Hindlimb muscle (tissue), 1 donor: ENCODE data around the gene MYB. TPM values are rescaled to one million over a fixed set of nuclear protein-coding genes. Genes with fewer than 3 reads are reported as not detected.
"Not testable (repeated sequence)": the region's sequence is repeated elsewhere in the genome, so short reads cannot be mapped to it uniquely, and the experiment has no call there.

Source experiments
- DNase-seq: peaks from one replicate; pipeline ENCODE4 v3.0.0-alpha.2; 2013
- polyA plus RNA-seq: library from polyadenylated mRNA; unstranded; fragments of 120-200 nt; gene quantifications from one replicate; pipeline ENCODE4 v1.2.1, GENCODE V29; 2013; ENCODE audit not compliant: insufficient read length

The MYB gene
- polyA plus RNA-seq, result 1.3 TPM

DNA sequence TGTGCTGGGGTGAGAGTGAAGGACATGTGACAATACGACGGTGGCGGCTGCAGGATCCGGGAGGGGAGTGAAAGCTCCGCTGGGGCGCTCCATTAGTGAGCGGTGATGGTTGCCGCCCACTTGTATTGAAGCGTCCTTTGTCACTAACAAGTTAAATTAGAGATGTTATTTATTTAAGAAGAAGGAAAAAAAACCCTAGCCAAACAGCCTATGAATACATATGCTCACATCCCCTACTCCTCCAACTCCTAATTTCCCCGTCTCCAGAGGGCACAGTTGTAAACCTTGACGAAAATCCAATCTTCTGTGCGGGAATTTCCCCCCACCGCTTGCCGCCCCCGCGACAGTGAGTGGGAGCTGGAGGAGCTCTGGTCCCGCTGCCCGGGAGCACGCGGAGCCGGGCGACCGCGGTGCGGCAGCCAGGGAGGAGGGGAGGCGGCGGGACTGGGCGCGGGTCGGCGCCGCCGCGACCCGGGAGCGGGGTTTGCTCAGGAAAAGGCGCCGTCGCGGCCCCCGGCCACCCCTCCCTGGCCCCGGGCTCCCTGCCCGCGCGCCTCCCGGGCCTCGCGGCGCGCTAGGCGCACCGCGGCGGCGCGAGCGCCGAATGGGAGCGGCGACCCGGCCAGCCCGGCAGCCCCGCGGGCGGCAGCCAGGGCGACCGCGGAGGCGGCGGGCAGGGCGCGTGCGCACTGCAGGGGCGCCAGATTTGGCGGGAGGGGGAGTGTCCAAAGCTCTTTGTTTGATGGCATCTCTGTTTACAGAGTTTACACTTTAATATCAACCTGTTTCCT, at the start of gene MYB:
TSS of gene MYB (plus strand) at position 767 of the 791 bp plus-strand sequence. CDS start 206 bp downstream, outside the sequence.
- peak; percentile 63 for DNase-seq

DNA sequence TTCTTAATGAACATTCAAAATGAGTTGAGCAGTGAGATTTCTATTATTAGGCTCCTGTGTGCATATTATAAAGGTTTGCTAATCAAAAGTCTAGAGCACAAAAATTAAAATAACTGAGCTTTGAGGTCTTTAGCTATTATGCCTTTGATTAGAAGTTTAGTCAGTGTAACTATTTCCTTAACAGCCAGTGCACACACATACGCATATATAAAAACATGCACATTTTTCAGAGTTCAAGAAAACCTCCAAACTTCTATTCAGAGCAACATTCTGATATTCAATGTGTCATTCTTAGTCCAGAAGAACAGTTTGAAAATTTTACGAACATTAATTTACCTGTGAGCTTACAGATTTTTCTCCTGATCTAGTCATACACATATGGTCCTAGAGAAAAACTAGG, 48.3 kb upstream of the MYB start:
- DNase-seq, result no peak

GRCh38 chr6:135135835-135136234, 45.3 kb upstream of the MYB start:
- DNase-seq, result no peak

- DNase-seq, result no peak
Measured at GRCh38 chr6:135137826-135138225, 43.3 kb upstream of the MYB start.

DNA sequence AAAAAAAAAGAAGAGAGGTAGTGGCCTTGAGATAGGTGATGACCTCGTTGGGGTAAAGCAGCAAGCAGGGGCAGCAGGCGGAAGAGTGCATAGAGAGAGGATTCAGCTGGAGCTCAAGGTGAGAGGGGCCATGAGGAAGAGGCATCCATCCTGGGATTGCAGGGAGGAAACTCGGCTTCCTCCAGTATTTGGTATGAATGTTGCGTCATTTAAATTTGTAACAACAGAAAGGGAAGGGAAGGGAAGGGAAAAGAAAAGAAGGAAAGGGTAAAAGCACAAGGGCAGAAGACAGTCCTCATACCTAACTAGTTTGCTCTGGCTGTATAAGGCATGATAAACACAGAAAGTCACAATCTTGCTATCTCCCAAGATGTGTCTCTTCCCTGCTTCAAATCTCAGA, 39.9 kb upstream of the MYB start:
- no peak for DNase-seq

- DNase-seq, result no peak
Measured at GRCh38 chr6:135141728-135142127, 39.4 kb upstream of the MYB start.

GRCh38 chr6:135142232-135142631, 38.9 kb upstream of the MYB start:
- not testable (repeated sequence) for DNase-seq

DNA sequence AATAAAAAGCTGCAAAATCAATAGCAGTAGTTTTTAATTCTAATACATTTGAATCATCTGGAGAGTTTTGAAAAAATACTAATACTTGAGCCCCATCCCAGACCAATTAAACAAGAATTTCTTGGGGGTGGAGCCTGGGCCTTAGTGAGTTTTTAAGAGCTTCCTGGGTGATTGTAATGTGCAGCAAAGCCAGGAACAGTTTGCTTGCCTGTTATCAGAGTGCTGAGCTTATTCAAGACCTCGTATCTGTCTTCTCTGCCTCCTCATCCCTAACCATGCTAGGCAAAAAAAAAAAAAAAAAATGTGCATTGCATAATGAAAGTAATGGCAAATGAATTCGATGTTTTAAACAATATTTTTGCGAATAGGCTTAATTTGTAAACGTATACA, 36.4 kb upstream of the MYB start:
- no peak for DNase-seq

- no peak for DNase-seq
Measured at GRCh38 chr6:135145063-135145800, 35.9 kb upstream of the MYB start.

DNA sequence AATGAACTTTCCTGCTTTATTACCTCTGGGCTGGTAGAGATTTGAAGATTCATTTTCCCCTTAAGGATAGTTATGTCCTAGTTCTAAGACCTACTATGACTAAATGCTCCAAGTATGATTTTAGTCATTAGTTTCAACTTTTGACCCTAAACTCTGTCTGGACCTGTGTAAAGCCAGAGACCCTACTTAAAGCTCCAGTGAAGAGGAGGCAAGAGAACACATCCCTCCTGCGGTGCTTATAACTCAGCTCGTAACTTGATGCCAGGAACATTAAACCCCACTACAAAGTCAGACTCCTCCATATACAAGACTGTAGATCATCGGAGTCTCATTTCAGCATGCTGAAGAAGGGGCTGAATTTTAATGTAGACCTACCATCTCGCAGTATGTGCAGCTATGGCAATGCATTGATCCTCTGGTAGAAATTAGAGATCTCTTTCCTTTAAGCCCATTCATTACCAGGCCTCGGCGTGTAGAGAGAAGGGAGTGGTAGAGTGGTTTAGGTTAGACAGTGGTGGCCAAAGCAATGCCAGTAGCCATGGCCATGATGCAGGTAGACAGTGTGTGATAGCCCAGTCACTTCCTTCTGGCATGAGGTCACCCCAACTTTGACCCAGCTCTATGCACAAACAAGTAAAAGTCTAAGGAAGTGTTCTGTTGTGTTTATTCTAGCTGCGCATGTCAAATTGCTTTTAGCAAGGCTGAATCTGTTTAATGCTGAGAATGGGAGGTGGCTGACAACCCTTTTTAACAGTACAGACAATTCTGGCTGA, 34.8 kb upstream of the MYB start:
- DNase-seq, result no peak

GRCh38 chr6:135147637-135148592, 33.2 kb upstream of the MYB start:
- no peak for DNase-seq

- DNase-seq, result no peak
Measured at GRCh38 chr6:135148889-135149288, 32.2 kb upstream of the MYB start.

DNA sequence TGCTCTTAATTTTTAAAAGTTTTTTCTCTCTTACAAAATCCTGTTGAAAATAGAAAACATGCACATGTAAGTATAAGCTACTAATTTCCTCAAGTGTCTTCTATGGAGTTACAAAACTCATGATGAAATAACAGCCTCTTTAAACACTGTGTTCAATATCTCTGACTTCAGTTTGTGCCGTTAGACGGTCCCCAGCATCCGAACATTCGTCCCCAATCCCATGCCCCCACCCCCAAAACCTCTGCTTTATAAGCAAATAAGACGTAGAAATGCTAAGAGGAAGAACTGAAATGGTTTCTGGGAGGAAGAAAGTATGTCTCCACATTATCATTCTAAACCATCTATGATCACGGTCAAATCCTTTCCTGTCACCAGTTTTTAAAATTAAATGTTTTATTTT, 31.7 kb upstream of the MYB start:
- no peak for DNase-seq

GRCh38 chr6:135150481-135150880, 30.6 kb upstream of the MYB start:
- not testable (repeated sequence) for DNase-seq

- DNase-seq, result not testable (repeated sequence)
Measured at GRCh38 chr6:135154125-135154524, 27.0 kb upstream of the MYB start.

DNA sequence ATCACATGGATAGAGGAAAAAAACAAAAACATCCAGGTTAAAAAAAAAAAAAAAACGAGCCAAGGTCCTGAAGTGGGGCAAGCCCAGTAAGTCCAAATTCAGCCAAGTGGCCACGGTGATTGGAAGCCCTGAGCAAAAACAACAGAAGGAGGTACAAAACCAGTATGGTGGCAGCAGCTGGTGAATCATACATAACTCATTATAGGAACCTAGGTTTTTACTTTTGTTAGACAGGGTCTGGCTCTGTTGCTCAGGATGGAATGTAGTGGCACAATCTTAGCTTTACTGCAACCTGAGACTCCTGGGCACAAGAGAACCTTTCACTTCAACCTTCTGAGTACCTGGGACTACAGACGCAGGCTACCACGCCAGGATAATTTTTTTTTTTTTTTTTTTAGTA, 22.7 kb upstream of the MYB start:
- no peak for DNase-seq

DNA sequence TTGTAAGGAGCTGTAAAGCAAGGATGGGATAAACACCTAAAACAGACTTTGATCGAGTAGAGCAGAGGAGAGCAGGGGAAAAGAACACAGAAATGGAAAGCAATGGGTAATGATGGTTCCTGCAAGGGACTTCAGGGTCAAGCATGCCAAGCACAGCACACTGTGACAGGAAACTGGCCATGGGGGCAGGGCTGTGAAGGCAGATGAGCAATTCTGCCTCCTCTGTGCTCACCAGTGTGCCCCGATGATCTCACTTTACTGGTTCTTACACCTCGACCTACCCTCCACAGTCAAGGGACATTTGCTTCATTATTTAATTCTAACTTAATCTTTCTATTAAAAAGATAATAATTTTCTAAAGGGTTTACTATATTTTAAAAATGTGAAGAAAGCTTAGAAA, 21.6 kb upstream of the MYB start:
- DNase-seq, result no peak

GRCh38 chr6:135161411-135162395, 19.4 kb upstream of the MYB start:
- no peak for DNase-seq

- no peak for DNase-seq
Measured at GRCh38 chr6:135162678-135163439, 18.2 kb upstream of the MYB start.

DNA sequence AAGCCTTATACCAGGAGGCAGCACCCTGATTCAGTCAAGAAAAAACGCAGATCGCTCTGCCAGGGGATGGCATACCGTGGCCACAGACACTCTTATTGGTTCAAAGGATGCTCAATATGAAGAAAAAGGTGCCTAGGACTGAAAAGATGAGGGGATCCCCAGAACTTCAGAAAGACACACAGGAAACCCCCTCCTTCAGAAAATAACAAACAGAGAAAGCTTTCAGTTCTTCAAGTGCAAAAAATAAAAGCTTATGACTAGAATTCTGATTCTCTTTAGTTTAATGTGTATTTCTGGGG, 17.7 kb upstream of the MYB start:
- no peak for DNase-seq
